Superior temporal gyrus (tissue), 1 donor: ENCODE data around the gene ANTXR2.

ENCODE experiments used
- DNase-seq: peaks from one replicate; pipeline ENCODE4 v3.0.0-alpha.2; 2016; ENCODE audit errors: extremely low spot score

Gene ANTXR2

GRCh38 chr4:79869597-79870237 lies 203.3 kb downstream of the ANTXR2 start:
- no peak for DNase-seq

GRCh38 chr4:79865201-79865597 lies 207.8 kb downstream of the ANTXR2 start:
- no peak for DNase-seq

GRCh38 chr4:79864500-79865200 lies 208.4 kb downstream of the ANTXR2 start:
- no peak for DNase-seq

- DNase-seq = no peak
Observed at GRCh38 chr4:79863333-79863732, 209.7 kb downstream of the ANTXR2 start.

- DNase-seq = no peak
Observed at GRCh38 chr4:79862821-79863220, 210.2 kb downstream of the ANTXR2 start.

- DNase-seq = no peak
Observed at GRCh38 chr4:79857811-79858210, 215.2 kb downstream of the ANTXR2 start.

- no peak for DNase-seq
Observed at GRCh38 chr4:79856196-79856595, 216.8 kb downstream of the ANTXR2 start.

GRCh38 chr4:79854856-79855502 lies 218.1 kb downstream of the ANTXR2 start:
- no peak for DNase-seq

GRCh38 chr4:79852305-79852730 lies 220.7 kb downstream of the ANTXR2 start:
- no peak for DNase-seq

- no peak for DNase-seq
Observed at GRCh38 chr4:79851625-79852304, 221.3 kb downstream of the ANTXR2 start.
